Ascending aorta (tissue), 2 donors: ENCODE data around the gene CSNK1G1. TPM values are rescaled to one million over a fixed set of nuclear protein-coding genes. Genes with fewer than 3 reads are reported as not detected.

Experiments used
- DNase-seq, 2 donors: peaks; one replicate each; pipeline ENCODE4 v3.0.0-alpha.2; 2019; ENCODE audit warnings: low spot score in 2 of 2
- H3K27ac ChIP-seq, 2 donors: fragments of 200-600 bp; sonication (generic); one replicate each; pipeline ENCODE4 v1.5.1; 2016 to 2017; ENCODE audit warnings: mild to moderate bottlenecking in 1 of 2
- H3K27me3 ChIP-seq: fragments of 200-600 bp; sonication (generic); one replicate; pipeline ENCODE4 v1.5.1; 2017
- H3K36me3 ChIP-seq, 2 donors: fragments of 200-600 bp; sonication (generic); one replicate each; pipeline ENCODE4 v1.5.1; 2016
- H3K4me1 ChIP-seq, 2 donors: fragments of 200-600 bp; sonication (generic); one replicate each; pipeline ENCODE4 v1.5.1; 2016 to 2017; ENCODE audit warnings: mild to moderate bottlenecking in 1 of 2
- H3K4me3 ChIP-seq, 2 donors: fragments of 200-600 bp; sonication (generic); one replicate each; pipeline ENCODE4 v1.5.1; 2016 to 2017; ENCODE audit warnings: mild to moderate bottlenecking in 1 of 2
- H3K9me3 ChIP-seq, 2 donors: fragments of 200-600 bp; sonication (generic); one replicate each; pipeline ENCODE4 v1.5.1; 2016
- intact Hi-C: fragments of 100-400 bp; cut with DNase I; formaldehyde crosslinking; loops from one replicate; pipeline ENCODE4 v1.15.1; 2023
- total RNA-seq: library from RNA; depleted of rRNA; stranded (reverse); fragments of >200 nt; gene quantifications from one replicate; pipeline ENCODE4 v1.1.0, GENCODE V29; 2016
- TF ChIP-seq, protein P1 (sequence below), 3 experiments: fragments of 200-600 bp in 2 of 3; fragments of 450-650 bp in 1 of 3; sonication (generic) in 2 of 3; IDR thresholded peaks; one replicate each; pipeline ENCODE4 v1.5.1; 2016 to 2019; ENCODE audit warnings: antibody characterized with exemption in 3 of 3, mild to moderate bottlenecking in 1 of 3, moderate library complexity in 1 of 3

Gene CSNK1G1
- total RNA-seq, 1 donor from 2014 or later = 12.9 TPM

GRCh38 chr15:64149893-64150578 is 205.9 kb downstream of the CSNK1G1 start:
- Histone ChIP-seq H3K27ac (no peak overlapping the region), H3K9me3 (no peaks in the 10 kb centered on the region), H3K27me3 (peaks cover 17% of the 10 kb centered on the region), H3K4me1 (peaks cover 11 to 26% of the 10 kb centered on the region in 2 donors), H3K36me3 (peaks cover 14 to 22% of the 10 kb centered on the region in 2 donors), H3K4me3 (no peak overlapping the region)
- TF ChIP-seq, protein P1, sequence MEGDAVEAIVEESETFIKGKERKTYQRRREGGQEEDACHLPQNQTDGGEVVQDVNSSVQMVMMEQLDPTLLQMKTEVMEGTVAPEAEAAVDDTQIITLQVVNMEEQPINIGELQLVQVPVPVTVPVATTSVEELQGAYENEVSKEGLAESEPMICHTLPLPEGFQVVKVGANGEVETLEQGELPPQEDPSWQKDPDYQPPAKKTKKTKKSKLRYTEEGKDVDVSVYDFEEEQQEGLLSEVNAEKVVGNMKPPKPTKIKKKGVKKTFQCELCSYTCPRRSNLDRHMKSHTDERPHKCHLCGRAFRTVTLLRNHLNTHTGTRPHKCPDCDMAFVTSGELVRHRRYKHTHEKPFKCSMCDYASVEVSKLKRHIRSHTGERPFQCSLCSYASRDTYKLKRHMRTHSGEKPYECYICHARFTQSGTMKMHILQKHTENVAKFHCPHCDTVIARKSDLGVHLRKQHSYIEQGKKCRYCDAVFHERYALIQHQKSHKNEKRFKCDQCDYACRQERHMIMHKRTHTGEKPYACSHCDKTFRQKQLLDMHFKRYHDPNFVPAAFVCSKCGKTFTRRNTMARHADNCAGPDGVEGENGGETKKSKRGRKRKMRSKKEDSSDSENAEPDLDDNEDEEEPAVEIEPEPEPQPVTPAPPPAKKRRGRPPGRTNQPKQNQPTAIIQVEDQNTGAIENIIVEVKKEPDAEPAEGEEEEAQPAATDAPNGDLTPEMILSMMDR (IDR thresholded peaks at IDR 0.05) = no peak
- no peak for DNase-seq
- intact Hi-C loops = no loop called here

DNA sequence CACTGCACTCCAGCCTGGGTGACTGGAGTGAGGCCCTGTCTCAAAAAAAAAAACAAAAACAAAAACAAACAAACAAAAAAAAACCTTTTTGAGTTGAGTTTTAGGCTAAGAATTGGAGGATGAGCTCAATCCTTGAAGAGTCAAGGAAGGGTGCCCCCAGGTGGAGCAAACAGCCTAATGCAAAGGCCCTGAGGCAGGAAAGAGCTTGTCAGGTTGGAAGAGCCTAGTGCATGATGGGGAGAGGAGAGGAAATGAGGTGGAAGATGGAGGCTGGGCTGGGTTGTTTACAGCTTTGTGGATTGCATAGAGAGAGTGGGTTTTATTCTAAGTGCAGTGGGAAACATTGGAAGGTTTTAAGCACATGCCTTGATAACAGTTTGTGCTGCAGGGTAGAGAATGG is 206.5 kb downstream of the CSNK1G1 start:
- Histone ChIP-seq H3K4me1 (peaks cover 11 to 26% of the 10 kb centered on the region in 2 donors), H3K4me3 (no peak overlapping the region), H3K36me3 (peaks cover 15 to 22% of the 10 kb centered on the region in 2 donors), H3K27me3 (peaks cover 17% of the 10 kb centered on the region), H3K27ac (no peak overlapping the region), H3K9me3 (no peaks in the 10 kb centered on the region)
- TF ChIP-seq, protein P1 (IDR thresholded peaks at IDR 0.05) = no peak
- intact Hi-C loops = no loop called here
- DNase-seq = no peak

GRCh38 chr15:64148581-64148980 is 207.4 kb downstream of the CSNK1G1 start:
- H3K36me3 ChIP-seq = peaks cover 15 to 25% of the 10 kb centered on the region in 2 donors
- no peaks in the 10 kb centered on the region for H3K9me3 ChIP-seq
- TF ChIP-seq, protein P1 (IDR thresholded peaks at IDR 0.05) = no peak
- H3K27ac ChIP-seq = no peak overlapping the region
- peaks cover 11 to 23% of the 10 kb centered on the region in 2 donors for H3K4me1 ChIP-seq
- intact Hi-C loops = no loop called here
- DNase-seq = no peak
- H3K27me3 ChIP-seq = peaks cover 17% of the 10 kb centered on the region
- no peak overlapping the region for H3K4me3 ChIP-seq

- peaks cover 17% of the 10 kb centered on the region for H3K27me3 ChIP-seq
- no peak overlapping the region for H3K27ac ChIP-seq
- TF ChIP-seq, protein P1 (IDR thresholded peaks at IDR 0.05) = no peak
- H3K9me3 ChIP-seq = no peaks in the 10 kb centered on the region
- peaks cover 19 to 29% of the 10 kb centered on the region in 2 donors for H3K36me3 ChIP-seq
- no peak for DNase-seq
- peaks cover 11 to 19% of the 10 kb centered on the region in 2 donors for H3K4me1 ChIP-seq
- no peak overlapping the region for H3K4me3 ChIP-seq
- intact Hi-C loops = no loop called here
Measured at GRCh38 chr15:64148168-64148567, 207.8 kb downstream of the CSNK1G1 start.

GRCh38 chr15:64146885-64147681 is 208.9 kb downstream of the CSNK1G1 start:
- intact Hi-C loops = no loop called here
- Histone ChIP-seq H3K4me1 (peaks cover 6 to 10% of the 10 kb centered on the region in 2 donors), H3K9me3 (no peaks in the 10 kb centered on the region), H3K27ac (no peak overlapping the region), H3K4me3 (no peak overlapping the region), H3K27me3 (peaks cover 11% of the 10 kb centered on the region), H3K36me3 (peaks cover 25 to 39% of the 10 kb centered on the region in 2 donors)
- TF ChIP-seq, protein P1 (IDR thresholded peaks at IDR 0.05) = no peak
- DNase-seq = no peak
